ENCODE measurements around the gene LPP.

DNA sequence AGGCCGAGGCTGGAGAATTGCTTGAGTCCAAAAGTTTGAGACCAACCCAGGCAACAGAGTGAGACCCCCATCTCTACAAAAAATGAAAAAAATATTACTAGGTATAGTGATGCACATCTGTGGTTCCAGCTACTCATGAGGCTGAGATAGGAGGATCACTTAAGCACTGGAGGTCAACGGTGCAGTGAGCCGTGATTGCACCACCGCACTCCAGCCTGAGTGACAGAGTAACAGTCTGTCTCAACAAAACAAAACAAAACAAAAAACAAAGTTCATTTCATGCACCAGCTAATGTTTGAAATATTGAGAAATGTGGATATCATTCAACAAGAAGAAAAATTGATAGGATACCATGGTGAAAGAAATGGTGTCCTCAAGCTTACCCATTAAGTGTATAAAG, 567.4 kb downstream of the LPP start:
- TF ChIP-seq, protein P1, sequence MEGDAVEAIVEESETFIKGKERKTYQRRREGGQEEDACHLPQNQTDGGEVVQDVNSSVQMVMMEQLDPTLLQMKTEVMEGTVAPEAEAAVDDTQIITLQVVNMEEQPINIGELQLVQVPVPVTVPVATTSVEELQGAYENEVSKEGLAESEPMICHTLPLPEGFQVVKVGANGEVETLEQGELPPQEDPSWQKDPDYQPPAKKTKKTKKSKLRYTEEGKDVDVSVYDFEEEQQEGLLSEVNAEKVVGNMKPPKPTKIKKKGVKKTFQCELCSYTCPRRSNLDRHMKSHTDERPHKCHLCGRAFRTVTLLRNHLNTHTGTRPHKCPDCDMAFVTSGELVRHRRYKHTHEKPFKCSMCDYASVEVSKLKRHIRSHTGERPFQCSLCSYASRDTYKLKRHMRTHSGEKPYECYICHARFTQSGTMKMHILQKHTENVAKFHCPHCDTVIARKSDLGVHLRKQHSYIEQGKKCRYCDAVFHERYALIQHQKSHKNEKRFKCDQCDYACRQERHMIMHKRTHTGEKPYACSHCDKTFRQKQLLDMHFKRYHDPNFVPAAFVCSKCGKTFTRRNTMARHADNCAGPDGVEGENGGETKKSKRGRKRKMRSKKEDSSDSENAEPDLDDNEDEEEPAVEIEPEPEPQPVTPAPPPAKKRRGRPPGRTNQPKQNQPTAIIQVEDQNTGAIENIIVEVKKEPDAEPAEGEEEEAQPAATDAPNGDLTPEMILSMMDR (IDR thresholded peaks at IDR 0.05; ENCODE audit: insufficient read depth, low read length, poor library complexity, severe bottlenecking): no peak
- no peak for TF ChIP-seq EZH2phosphoT487 (conservative IDR thresholded peaks at IDR 0.05; ENCODE audit: low read length)

Data from SU-DHL-6 (cell line).